Measurements from ENCODE around the gene HOXB3. TPM values are rescaled to one million over a fixed set of nuclear protein-coding genes. Genes with fewer than 3 reads are reported as not detected.
"Not testable (repeated sequence)": the region's sequence is repeated elsewhere in the genome, so short reads cannot be mapped to it uniquely, and the experiment has no call there.

Gene HOXB3
- polyA plus RNA-seq, 3 donors: 105 to 150 (median 118) TPM

DNA sequence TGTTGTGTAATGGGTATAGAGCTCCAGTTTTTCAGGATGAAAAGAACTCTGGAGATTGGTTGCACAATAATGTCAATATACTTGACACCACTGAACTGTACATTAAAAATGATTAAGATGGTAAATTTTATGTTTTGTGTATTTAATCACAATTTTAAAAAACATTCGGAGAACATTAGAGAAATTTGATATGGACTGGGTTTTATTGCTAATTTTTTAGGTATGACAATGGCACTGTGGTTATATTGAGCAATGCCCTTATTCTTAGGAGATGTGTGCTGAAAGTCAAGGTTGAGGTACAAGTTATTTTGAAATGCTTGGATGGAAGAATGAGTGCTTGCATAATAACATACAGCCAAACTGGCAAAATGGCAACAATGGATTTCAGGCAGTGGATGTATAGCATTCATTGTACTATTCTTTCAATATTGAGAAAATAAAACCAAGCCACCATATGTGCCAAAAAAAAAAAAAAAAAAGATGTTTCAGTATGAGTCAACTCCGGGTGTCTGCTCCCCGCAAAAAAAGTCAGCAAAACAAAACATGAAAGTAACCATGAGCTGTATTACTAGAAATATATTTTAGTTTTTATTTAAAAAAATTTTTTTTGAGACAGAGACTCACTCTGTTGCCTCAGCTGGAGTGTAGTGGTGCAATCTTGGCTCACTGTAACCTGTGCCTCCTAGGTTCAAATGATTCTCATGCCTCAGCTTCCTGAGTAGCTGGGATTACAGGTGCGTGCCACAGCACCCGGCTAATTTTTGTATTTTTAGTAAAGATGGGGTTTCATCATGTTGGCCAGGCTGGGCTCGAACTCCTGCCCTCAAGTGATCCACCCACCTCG is 79.1 kb downstream of the HOXB3 start:
- DNase-seq (ENCODE audit: low read depth in 3 of 3, low spot score in 2 of 3): no peak

DNA sequence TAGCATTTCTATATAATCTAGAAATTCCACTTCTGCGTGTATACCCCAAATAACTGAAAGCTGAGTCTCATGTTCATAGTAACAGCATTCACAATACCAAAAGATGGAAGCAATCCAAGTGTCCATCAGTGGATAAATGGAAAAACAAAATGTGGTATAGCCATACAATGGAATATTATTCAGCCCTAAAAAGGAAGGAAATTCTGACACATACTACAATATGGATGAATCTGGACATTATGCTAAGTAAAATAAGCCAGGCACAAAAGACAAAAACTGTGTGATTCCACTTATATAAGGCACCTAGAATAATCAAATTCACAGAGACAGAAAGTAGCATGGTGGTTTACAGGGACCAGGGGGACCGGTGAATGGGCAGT is 79.7 kb downstream of the HOXB3 start:
- DNase-seq (ENCODE audit: low read depth in 3 of 3, low spot score in 2 of 3): no peak

DNA sequence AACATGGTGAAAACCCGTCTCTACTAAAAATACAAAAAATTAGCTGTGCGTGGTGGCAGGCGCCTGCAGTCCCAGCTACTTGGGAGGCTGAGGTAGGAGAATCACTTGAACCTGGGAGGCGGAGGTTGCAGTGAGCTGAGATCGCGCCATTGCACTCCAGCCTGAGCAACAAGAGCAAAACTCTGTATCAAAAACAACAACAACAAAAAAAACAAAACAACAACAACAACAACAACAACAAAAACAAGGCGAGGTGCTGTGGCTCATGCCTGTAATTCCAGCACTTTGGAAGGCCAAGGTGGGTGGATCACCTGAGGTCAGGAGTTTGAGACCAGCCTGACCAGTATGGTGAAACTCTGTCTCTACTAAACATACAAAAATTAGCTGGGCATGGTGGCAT is 80.3 kb downstream of the HOXB3 start:
- not testable (repeated sequence) for DNase-seq (ENCODE audit: low read depth in 3 of 3, low spot score in 2 of 3)

DNA sequence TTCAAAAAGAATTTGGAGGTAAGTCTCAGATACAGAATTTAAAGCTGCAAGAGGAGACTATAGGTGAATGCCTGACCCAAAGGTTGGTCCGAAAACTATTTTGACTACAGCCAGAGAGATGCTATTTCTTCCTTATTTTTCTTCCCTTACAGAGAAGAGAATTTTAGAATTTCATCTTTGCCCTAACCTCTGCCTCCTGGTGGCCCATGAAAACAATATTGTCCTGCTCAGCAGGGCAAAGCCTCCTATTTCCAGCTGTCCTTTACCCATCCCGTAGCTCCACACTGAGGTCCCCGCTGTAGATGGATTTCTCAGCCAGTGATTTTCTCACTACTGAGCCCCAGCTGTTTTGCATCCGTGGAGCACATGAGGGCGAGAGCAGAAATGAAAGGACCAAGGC is 83.8 kb downstream of the HOXB3 start:
- no peak for DNase-seq (ENCODE audit: low read depth in 3 of 3, low spot score in 2 of 3)

DNA sequence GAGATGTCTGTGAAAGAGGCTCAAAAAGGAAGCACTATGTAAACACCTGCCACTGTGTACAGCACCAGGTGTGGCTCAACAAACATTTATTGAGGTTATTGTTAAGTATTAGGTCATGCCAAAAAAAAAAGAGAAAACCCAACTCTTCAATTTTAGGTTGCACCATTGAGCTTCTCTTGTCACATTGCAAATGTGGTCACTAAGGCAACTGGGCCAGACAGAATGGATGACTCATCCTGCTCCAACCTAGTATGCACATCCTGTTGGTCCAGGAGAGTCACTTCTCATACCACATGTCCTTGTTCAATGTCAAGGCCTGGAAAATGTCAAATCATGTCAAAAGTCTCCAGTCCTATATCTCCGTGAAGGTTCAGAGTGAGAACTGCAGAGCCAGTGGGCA is 84.3 kb downstream of the HOXB3 start:
- no peak for DNase-seq (ENCODE audit: low read depth in 3 of 3, low spot score in 2 of 3)

DNA sequence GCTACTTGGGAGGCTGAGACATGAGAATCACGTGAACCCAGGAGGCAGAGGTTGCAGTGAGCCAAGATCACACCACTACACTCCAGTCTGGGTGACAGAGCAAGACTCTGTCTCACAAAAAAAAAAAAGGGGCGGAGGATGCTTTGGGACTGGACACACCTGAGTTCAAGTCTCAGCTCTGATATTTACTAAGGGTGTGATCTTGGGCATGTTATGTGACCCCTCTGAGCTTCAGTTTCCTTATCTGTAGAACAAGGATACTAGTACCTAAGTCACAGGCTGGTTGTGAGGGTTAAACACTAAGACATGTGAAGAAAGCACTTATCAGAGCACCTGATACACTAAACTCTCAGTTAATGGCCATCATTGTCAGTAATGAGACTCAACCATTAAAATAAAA is 85.1 kb downstream of the HOXB3 start:
- DNase-seq (ENCODE audit: low read depth in 3 of 3, low spot score in 2 of 3): no peak

DNA sequence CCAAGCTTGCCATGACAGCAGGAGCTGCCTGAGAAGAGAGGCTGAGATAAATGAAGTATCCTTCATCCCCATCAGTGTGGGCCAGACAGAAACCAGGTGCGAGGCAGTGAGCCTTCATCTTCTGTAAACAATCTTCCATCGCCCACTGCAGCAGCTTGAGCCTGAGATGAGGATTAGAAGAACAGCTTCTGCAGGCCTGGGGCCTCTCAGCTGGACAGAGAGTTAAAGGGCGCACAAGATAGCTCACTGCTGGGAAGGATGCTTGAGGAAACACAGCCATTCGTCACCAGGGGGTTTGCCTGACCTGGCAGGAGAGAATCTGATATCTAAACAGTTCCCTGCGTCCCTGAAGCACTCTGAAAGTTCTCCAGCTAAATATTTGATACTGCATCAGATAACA is 86.3 kb downstream of the HOXB3 start:
- no peak for DNase-seq (ENCODE audit: low read depth in 3 of 3, low spot score in 2 of 3)

DNA sequence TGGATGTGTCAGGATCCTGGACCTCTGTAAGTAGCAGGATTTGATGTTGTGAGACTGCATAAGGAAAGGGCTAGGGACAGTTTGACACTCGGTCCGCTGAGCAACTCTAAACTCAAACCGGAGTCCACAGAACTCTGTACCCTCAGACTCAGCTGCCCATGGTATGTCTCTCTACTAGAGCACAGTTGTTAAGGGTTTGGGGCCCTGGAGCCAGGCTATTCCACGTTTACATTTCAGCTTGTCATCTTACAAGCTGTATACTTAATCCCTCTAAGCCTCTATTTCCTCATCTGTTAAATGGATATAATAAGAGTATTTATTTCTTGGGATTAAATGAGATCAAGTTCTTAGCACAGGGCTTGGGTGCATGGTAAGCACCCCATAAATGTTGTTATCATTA is 87.1 kb downstream of the HOXB3 start:
- DNase-seq (ENCODE audit: low read depth in 3 of 3, low spot score in 2 of 3): no peak

DNA sequence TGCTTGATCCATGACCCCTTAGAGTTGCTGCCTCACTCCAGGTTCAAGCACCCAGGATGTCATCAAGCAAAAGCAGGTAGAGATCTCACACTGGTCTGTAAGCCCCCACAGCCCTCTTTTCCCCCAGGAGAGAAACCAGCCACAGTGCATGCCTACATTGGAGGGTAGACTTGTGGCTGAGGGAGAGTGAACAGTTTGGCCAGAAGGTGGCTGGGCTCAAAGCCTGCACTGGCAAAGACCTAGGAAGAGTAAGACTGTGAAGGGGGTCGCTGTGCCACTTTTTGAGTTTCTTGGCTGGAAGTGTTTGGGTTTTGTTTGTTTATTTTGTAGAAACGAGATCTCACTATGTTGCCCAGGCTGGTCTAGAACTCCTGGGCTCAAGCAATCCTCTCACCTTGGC is 87.7 kb downstream of the HOXB3 start:
- no peak for DNase-seq (ENCODE audit: low read depth in 3 of 3, low spot score in 2 of 3)

DNA sequence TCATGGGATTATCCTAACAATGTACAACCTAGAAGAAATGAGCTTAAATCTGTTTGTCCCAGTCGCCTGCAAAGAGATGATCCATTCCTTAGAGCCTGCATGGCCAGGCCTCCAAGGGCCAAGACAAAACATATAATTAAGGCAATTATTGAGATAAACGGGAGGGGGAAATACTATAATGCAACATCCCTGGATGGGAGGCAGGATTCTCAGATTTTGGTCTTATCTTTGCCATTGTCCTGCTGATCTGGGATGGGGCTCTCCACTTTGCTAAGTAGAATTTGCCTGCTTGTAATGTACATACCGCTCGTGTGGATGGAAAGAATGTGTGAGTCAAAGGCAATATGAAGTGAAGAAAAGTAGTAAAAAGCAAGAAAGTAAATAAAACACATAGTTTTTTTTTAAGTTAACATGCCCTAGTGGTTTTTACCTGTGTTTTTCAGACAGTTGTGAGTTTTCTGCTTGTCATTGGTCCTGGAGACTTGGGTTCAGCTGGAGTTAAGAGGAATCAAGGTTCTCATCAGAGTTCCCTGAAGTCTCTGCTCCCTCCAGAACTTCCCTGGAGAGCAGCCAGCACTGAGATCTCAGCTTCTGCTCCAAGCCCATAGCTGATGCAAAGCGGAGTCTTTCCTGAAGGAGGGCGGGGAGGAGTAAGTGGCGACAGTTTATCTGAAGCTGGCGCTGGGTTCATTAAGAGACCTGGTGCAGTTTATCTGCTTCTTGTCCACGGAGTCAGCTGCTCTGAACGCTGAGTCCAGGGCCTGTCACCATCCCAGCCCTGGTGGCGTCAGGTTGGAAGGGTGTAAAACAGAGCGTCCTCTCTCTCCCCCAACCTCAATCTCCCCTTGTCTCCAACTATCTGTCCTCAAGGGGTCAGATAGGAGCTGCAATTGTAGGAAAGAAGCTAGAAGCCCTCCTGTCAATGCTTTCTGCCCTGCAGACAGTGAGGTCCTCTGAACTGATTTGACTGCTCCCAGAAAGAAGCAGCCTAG is 89.3 kb downstream of the HOXB3 start:
- no peak for DNase-seq (ENCODE audit: low read depth in 3 of 3, low spot score in 2 of 3)

DNA sequence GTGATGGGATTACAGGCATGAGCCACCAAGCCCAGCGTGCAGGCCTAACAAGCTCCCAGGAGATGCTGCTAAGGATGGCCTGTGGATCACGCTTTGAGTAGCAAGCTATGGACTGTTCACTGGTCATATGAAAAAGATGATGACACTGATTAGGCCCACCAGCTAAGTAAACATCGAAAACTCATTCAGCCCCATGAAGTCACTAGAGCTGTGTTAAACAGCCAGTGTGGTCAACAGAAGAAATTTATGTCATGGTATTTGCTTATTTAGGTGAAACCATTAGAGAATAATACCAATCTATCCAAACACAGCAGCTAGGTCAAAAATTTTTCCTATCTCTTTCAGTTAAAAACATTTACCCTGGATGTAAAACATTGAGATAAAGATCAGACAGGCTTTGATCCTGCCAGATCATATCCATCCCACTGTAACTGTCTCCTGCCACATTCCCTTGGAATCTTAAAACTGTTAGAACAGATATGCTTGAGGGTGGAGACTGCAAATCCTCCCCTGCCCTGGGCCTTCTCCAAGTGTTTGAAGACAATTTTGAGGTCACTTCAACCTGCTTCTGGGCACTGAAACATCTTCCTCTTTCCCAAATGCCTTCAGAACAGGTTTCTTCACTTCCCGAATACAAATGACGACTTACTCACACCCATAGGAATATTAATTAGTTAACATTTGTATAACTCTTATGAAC is 90.2 kb downstream of the HOXB3 start:
- no peak for DNase-seq (ENCODE audit: low read depth in 3 of 3, low spot score in 2 of 3)

DNA sequence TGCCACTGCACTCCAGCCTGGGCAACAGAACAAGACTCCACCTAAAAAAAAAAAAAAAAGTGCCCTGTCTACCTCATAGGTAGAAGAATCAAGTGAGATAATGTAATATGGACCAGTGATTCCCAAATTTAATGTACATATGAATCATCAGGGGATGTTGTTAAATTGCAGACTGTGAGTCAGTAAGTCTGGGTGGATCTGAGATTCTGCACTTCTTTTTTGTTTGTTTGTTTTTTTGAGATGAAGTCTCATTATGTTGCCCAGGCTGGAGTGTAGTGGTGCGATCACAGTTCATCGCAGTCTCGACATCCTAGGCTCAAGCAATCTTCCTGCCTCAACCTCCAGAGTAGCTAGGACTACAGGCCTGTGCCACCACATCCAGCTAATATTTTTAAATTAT is 90.8 kb downstream of the HOXB3 start:
- DNase-seq (ENCODE audit: low read depth in 3 of 3, low spot score in 2 of 3): no peak

Other genes starting within 250 kb of the HOXB3 start
- 10 to 100 TPM; 12.0 to 13.6 (median 13.0) TPM for gene SKAP1, start 160.0 kb downstream of the HOXB3 start, polyA plus RNA-seq (ENCODE audit: insufficient read length in 3 of 3)
- gene HOXB1, start 59.2 kb downstream of the HOXB3 start, polyA plus RNA-seq (ENCODE audit: insufficient read length in 3 of 3): under 1 TPM; 0.17 to 0.35 (median 0.26) TPM
- 10 to 100 TPM; 38.2 to 49.0 (median 39.4) TPM for gene HOXB2, start 45.1 kb downstream of the HOXB3 start, polyA plus RNA-seq (ENCODE audit: insufficient read length in 3 of 3)
- 1 to 10 TPM; 6.8 to 9.6 (median 7.8) TPM for gene HOXB4, start 11.9 kb downstream of the HOXB3 start, polyA plus RNA-seq (ENCODE audit: insufficient read length in 3 of 3)
- gene HOXB5, start 3.5 kb upstream of the HOXB3 start, polyA plus RNA-seq (ENCODE audit: insufficient read length in 3 of 3): 10 to 100 TPM; 20.4 to 27.5 (median 20.8) TPM
- 10 to 100 TPM; 69.6 to 81.4 (median 72.6) TPM for gene HOXB6, start 14.7 kb upstream of the HOXB3 start, polyA plus RNA-seq (ENCODE audit: insufficient read length in 3 of 3)
- gene HOXB7, start 20.8 kb upstream of the HOXB3 start, polyA plus RNA-seq (ENCODE audit: insufficient read length in 3 of 3): 10 to 100 TPM; 44.7 to 50.2 (median 48.7) TPM
- gene HOXB8, start 25.1 kb upstream of the HOXB3 start, polyA plus RNA-seq (ENCODE audit: insufficient read length in 3 of 3): 10 to 100 TPM; 38.8 to 40.6 (median 39.7) TPM
- 10 to 100 TPM; 51.5 to 70.6 (median 68.4) TPM for gene HOXB9, start 36.1 kb upstream of the HOXB3 start, polyA plus RNA-seq (ENCODE audit: insufficient read length in 3 of 3)
- not detected for gene PRAC1, start 132.3 kb upstream of the HOXB3 start, polyA plus RNA-seq (ENCODE audit: insufficient read length in 3 of 3)
- gene PRAC2, start 132.9 kb upstream of the HOXB3 start, polyA plus RNA-seq (ENCODE audit: insufficient read length in 3 of 3): not detected
- gene HOXB13, start 138.5 kb upstream of the HOXB3 start, polyA plus RNA-seq (ENCODE audit: insufficient read length in 3 of 3): not detected
- under 1 TPM; 0.14 to 0.64 (median 0.40) TPM for gene TTLL6, start 227.0 kb upstream of the HOXB3 start, polyA plus RNA-seq (ENCODE audit: insufficient read length in 3 of 3)
- gene CALCOCO2, start 240.8 kb upstream of the HOXB3 start, polyA plus RNA-seq (ENCODE audit: insufficient read length in 3 of 3): 10 to 100 TPM; 88.9 to 97.6 (median 91.8) TPM

Measured in right renal cortex interstitium (tissue), 3 donors.